Measurements from ENCODE around the gene CHKA.

CHKA gene

DNA sequence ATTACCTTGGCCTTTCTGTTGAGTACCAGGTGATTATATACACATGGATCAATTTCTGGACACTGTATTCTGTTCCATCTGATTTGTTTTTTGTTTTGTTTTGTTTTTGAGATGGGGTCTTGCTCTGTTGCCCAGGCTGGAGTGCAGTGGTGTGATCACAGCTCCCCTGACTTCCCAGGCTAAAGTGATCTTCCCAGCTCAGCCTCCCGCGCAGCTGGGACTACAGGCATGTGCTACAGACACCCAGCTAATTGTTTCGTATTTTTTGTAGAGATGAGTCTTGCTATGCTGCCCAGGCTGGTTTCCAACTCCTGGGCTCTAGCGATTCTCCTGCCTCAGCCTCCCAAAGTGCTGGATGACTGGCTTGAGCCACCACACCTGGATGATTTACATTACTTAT lies 63.4 kb downstream of the CHKA start:
- H3K27me3 Mint-ChIP-seq (ENCODE audit: low read depth): no peaks in the 10 kb centered on the region
- H3K4me1 Mint-ChIP-seq: no peaks in the 10 kb centered on the region
- no peak overlapping the region for H3K27ac Mint-ChIP-seq
- H3K9me3 Mint-ChIP-seq: no peaks in the 10 kb centered on the region
- peaks cover 58% of the 10 kb centered on the region for H3K36me3 Mint-ChIP-seq (ENCODE audit: low read depth)
- H3K4me3 Mint-ChIP-seq: no peak overlapping the region
- TF ChIP-seq CTCF (IDR thresholded peaks at IDR 0.05; ENCODE audit: unreplicated experiment in 3 of 3): no peak

DNA sequence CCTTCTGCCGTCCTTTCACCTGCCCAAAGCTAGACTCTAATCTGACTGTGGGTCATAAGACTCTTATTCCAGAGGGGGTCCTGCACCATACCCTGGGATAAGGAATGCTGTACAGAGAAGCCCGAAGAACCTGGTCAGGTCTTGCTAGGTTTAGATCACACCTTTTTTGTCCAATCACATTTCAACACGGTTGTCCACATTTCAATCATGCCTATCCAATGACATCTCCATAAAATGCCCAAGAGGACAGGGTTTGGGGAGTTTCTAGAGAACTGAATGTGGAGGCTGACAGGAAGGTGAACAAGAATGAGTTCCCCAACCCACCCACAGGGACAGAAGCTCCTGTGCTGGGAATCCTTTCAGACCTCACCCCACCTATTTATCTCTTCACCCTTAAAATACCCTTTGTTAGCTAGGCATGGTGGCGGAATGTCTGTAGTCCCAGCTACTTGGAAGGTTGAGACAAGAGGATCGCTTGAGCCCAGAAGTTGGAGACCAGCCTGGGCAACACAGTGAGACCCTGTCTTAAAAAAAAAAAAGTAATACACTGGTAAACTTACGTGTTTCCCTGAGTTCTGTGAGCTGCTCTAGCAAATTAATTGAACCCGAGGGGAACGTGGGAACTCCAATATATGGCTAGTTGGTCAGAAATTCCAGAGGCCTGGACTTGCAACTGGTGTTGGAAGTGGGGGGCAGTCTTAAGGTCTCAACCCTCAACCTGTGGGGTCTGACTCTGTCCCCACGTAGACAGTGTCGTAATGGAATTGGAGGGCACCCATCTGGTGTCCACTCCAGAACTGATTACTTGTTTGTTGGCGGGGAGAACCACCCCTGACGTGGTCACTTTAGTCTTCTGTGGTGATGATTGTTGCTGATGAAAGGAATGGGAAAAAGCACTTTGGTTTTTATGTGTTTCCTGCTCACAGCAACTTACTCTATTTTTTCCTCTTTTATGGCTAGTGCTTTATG lies 64.6 kb downstream of the CHKA start:
- Mint-ChIP-seq H3K9me3 (no peaks in the 10 kb centered on the region), H3K27ac (no peak overlapping the region), H3K4me1 (no peaks in the 10 kb centered on the region), H3K4me3 (no peak overlapping the region), H3K36me3 (ENCODE audit: low read depth) (peaks cover 46% of the 10 kb centered on the region), H3K27me3 (ENCODE audit: low read depth) (no peaks in the 10 kb centered on the region)
- no peak for TF ChIP-seq CTCF (IDR thresholded peaks at IDR 0.05; ENCODE audit: unreplicated experiment in 3 of 3)

GRCh38 chr11:68053981-68054812 lies 67.0 kb downstream of the CHKA start:
- H3K27ac Mint-ChIP-seq: no peak overlapping the region
- H3K4me3 Mint-ChIP-seq: no peak overlapping the region
- no peaks in the 10 kb centered on the region for H3K27me3 Mint-ChIP-seq (ENCODE audit: low read depth)
- peaks cover 27% of the 10 kb centered on the region for H3K36me3 Mint-ChIP-seq (ENCODE audit: low read depth)
- H3K9me3 Mint-ChIP-seq: no peaks in the 10 kb centered on the region
- H3K4me1 Mint-ChIP-seq: no peaks in the 10 kb centered on the region
- no peak for TF ChIP-seq CTCF (IDR thresholded peaks at IDR 0.05; ENCODE audit: unreplicated experiment in 3 of 3)

DNA sequence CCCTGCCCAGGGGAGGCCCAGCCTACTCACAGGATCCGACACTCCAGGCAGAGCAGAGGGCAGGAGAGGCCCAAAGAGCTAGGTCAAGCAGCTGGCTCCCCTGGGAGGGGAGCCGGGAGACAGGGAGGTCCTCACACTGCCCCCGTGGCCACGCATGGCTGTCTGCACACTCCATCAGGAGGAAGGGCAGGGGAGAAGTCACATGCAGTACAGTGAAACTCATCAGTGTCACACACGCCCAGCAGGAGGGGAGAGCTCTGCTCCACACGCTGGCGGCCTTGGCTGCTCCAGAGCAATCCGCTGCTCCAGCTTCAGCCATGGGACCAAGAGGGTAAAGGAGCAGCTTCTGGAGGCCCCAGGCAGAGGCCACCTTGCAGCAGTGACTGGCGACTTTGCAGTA lies 68.1 kb downstream of the CHKA start:
- no peaks in the 10 kb centered on the region for H3K4me1 Mint-ChIP-seq
- H3K27me3 Mint-ChIP-seq (ENCODE audit: low read depth): no peaks in the 10 kb centered on the region
- no peak overlapping the region for H3K27ac Mint-ChIP-seq
- no peak for TF ChIP-seq CTCF (IDR thresholded peaks at IDR 0.05; ENCODE audit: unreplicated experiment in 3 of 3)
- H3K9me3 Mint-ChIP-seq: no peaks in the 10 kb centered on the region
- no peak overlapping the region for H3K4me3 Mint-ChIP-seq
- H3K36me3 Mint-ChIP-seq (ENCODE audit: low read depth): peaks cover 16% of the 10 kb centered on the region

DNA sequence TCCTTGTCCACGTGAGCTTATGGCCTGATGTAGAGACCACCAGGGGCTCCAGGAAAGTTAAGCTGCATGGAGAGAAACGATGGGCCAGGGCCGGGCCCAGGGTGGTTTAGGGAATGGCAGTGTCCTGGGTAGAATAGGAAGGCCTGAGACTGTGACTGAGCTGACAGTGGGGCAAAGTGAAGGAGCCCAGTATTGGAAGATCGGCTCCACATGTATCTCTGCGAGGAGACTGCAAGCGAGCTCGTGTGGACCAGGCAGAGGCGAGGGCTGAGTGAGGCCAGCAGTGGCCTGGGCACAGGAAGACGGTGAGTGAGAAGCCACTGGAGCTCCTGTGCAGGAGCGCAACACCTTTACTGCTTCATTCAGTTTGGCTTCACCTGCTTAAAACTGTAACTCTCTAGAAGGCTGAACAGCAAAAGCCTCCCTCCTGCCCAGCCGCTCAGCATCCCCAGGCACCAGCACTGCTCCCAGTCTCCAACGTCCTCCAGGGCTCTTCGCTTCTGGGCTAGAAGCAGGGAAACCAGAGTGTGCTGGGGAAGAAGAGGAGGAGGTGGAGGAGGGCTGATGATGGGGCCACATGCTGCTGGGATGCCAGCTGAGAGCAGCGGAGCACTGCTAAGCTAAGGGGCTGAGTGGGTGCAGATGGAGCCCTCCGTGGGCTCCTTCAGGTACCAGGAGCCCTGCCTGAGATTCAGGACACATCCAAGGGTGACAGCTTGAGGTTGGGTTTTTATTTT lies 68.9 kb downstream of the CHKA start:
- Mint-ChIP-seq H3K27me3 (ENCODE audit: low read depth) (no peaks in the 10 kb centered on the region), H3K4me3 (no peak overlapping the region), H3K36me3 (ENCODE audit: low read depth) (peaks cover 10% of the 10 kb centered on the region), H3K4me1 (no peaks in the 10 kb centered on the region), H3K9me3 (no peaks in the 10 kb centered on the region), H3K27ac (no peak overlapping the region)
- TF ChIP-seq CTCF (IDR thresholded peaks at IDR 0.05; ENCODE audit: unreplicated experiment in 3 of 3): no peak

All from nephron (organoid).